ENCODE measurements around the gene ODF4. TPM values are rescaled to one million over a fixed set of nuclear protein-coding genes. Genes with fewer than 3 reads are reported as not detected.

Gene ODF4
- total and polyA plus RNA-seq, 4 donors: not detected

DNA sequence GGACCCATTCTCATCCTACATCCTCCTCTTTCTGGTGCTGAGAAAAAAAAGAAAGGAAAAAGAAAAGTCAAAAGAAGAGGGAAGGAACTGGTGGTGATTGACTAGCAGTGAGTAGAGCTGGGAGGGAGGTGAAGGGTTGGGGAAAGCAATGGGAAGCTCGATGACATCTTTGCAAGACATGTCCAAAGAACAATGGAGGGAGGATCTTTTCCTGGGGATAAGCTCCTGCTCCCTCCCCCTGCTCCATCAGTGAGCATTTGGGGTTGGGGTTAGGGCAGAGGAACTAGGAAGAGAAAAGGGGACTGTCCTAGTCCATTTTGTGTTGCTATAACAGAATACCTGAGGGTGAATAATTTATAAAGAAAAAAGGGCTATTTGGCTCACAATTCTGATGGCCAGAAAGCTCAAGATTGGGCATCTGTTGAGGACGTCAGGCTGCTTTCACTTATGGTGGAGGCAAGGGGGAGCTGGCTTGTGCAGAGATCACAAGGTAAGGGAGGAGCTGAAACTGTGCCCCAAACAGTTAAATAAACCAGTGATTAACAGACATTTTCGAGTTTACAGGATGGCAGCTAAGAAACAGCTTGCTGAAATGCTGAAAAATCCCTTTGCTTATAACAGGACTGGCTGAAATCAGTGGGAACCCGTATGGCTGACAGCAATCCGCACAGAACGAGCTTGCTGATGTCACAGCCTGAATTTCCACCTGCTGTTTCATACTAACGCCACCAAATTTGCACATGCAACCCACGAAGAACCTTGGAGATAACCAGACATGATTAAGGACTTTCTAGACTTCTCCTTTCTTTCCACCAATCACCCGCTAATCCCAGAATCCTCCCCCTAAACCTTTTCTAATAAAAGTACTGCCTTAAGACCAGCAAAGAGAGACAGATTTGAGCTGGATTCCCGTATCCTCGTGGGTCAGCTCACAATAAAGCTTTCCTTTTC is 1.6 kb upstream of the ODF4 start:
- Histone ChIP-seq H3K36me3 (ENCODE audit: control insufficient read depth in 4 of 4, insufficient read depth in 3 of 4, low read depth in 1 of 4, low read length in 3 of 4) (no peaks in the 10 kb centered on the region), H3K27me3 (ENCODE audit: control insufficient read depth in 4 of 4, insufficient read depth in 4 of 4, low read length in 3 of 4) (no peaks in the 10 kb centered on the region), H3K4me3 (ENCODE audit: low read depth in 1 of 3, low read length in 3 of 3) (no peak overlapping the region), H3K9ac (ENCODE audit: low read depth in 1 of 2, low read length in 2 of 2) (no peak overlapping the region), H3K9me3 (ENCODE audit: control insufficient read depth in 4 of 4, low read length in 3 of 4) (no peaks in the 10 kb centered on the region), H3K4me1 (ENCODE audit: control insufficient read depth in 4 of 4, insufficient read depth in 4 of 4, low read length in 3 of 4) (no peaks in the 10 kb centered on the region), H3K27ac (ENCODE audit: low read depth in 1 of 2, low read length in 2 of 2) (no peak overlapping the region)
- DNase-seq (ENCODE audit: low spot score): no peak
- TF ChIP-seq YY1 (IDR thresholded peaks at IDR 0.05) (no peak), HNF4A (conservative IDR thresholded peaks at IDR 0.05) (no peak)
- WGBS: 43% methylated on average over 11 of the region's 11 CpGs

DNA sequence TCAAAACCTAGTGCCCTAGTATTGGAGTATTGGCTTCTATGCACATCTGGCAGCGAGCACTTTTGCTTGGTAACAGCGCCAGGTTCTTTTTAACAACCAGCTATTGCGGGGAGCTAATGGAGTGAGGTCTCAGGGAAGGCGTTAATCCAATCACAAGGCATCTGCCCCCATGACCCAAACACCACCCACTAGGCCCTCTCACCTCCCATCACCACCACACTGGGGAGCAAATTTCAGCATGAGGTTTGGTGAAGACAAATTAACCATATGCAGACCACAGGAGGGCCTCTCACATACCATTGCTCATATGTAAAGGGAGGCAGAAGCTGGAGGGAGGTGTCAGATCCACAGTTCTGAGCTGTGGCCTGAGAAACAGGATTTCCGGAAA is 893 bp upstream of the ODF4 start:
- Histone ChIP-seq H3K4me1 (ENCODE audit: control insufficient read depth in 4 of 4, insufficient read depth in 4 of 4, low read length in 3 of 4) (no peaks in the 10 kb centered on the region), H3K9ac (ENCODE audit: low read depth in 1 of 2, low read length in 2 of 2) (no peak overlapping the region), H3K27me3 (ENCODE audit: control insufficient read depth in 4 of 4, insufficient read depth in 4 of 4, low read length in 3 of 4) (no peaks in the 10 kb centered on the region), H3K4me3 (ENCODE audit: low read depth in 1 of 3, low read length in 3 of 3) (no peak overlapping the region), H3K27ac (ENCODE audit: low read depth in 1 of 2, low read length in 2 of 2) (no peak overlapping the region), H3K36me3 (ENCODE audit: control insufficient read depth in 4 of 4, insufficient read depth in 3 of 4, low read depth in 1 of 4, low read length in 3 of 4) (no peaks in the 10 kb centered on the region), H3K9me3 (ENCODE audit: control insufficient read depth in 4 of 4, low read length in 3 of 4) (no peaks in the 10 kb centered on the region)
- 85% methylated on average over 5 of the region's 5 CpGs for WGBS
- TF ChIP-seq TAF1 (conservative IDR thresholded peaks at IDR 0.05) (no peak), FOXA2 (IDR thresholded peaks at IDR 0.05) (no peak), SP1 (IDR thresholded peaks at IDR 0.05) (no peak), RAD21 (IDR thresholded peaks at IDR 0.05) (no peak)
- TF ChIP-seq, protein P1, sequence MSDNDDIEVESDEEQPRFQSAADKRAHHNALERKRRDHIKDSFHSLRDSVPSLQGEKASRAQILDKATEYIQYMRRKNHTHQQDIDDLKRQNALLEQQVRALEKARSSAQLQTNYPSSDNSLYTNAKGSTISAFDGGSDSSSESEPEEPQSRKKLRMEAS (IDR thresholded peaks at IDR 0.05): no peak
- TF ChIP-seq, protein P2, sequence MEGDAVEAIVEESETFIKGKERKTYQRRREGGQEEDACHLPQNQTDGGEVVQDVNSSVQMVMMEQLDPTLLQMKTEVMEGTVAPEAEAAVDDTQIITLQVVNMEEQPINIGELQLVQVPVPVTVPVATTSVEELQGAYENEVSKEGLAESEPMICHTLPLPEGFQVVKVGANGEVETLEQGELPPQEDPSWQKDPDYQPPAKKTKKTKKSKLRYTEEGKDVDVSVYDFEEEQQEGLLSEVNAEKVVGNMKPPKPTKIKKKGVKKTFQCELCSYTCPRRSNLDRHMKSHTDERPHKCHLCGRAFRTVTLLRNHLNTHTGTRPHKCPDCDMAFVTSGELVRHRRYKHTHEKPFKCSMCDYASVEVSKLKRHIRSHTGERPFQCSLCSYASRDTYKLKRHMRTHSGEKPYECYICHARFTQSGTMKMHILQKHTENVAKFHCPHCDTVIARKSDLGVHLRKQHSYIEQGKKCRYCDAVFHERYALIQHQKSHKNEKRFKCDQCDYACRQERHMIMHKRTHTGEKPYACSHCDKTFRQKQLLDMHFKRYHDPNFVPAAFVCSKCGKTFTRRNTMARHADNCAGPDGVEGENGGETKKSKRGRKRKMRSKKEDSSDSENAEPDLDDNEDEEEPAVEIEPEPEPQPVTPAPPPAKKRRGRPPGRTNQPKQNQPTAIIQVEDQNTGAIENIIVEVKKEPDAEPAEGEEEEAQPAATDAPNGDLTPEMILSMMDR (IDR thresholded peaks at IDR 0.05; ENCODE audit: low read depth, low read length, missing input control): no peak
- no peak for DNase-seq (ENCODE audit: low spot score)

DNA sequence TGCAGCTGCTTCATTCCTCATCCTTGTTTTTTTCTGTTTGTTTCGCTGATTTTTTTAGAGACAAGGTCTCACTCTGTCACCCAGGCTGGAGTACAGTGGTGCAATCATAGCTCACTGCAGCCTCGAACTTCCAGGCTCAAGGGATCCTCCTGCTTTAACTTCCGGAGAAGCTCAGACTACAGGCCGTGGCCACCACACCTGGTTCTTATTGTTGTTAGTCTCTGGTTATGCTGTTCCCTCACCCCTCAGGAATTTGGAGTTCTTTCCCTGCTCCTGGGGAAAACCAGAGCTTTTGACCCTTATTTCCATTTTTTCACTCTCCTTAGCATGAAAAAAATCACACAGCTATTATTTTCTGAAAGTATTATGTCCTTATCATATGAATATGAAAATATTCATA is 1.8 kb downstream of the ODF4 start:
- H3K36me3 ChIP-seq (ENCODE audit: control insufficient read depth in 4 of 4, insufficient read depth in 3 of 4, low read depth in 1 of 4, low read length in 3 of 4): no peaks in the 10 kb centered on the region
- TF ChIP-seq, protein P3, sequence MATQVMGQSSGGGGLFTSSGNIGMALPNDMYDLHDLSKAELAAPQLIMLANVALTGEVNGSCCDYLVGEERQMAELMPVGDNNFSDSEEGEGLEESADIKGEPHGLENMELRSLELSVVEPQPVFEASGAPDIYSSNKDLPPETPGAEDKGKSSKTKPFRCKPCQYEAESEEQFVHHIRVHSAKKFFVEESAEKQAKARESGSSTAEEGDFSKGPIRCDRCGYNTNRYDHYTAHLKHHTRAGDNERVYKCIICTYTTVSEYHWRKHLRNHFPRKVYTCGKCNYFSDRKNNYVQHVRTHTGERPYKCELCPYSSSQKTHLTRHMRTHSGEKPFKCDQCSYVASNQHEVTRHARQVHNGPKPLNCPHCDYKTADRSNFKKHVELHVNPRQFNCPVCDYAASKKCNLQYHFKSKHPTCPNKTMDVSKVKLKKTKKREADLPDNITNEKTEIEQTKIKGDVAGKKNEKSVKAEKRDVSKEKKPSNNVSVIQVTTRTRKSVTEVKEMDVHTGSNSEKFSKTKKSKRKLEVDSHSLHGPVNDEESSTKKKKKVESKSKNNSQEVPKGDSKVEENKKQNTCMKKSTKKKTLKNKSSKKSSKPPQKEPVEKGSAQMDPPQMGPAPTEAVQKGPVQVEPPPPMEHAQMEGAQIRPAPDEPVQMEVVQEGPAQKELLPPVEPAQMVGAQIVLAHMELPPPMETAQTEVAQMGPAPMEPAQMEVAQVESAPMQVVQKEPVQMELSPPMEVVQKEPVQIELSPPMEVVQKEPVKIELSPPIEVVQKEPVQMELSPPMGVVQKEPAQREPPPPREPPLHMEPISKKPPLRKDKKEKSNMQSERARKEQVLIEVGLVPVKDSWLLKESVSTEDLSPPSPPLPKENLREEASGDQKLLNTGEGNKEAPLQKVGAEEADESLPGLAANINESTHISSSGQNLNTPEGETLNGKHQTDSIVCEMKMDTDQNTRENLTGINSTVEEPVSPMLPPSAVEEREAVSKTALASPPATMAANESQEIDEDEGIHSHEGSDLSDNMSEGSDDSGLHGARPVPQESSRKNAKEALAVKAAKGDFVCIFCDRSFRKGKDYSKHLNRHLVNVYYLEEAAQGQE (IDR thresholded peaks at IDR 0.05): no peak
- TF ChIP-seq JUND (IDR thresholded peaks at IDR 0.05) (no peak), HNF4G (IDR thresholded peaks at IDR 0.05) (no peak), NR2F2 (IDR thresholded peaks at IDR 0.05) (no peak), SP1 (IDR thresholded peaks at IDR 0.05) (no peak), EGR1 (IDR thresholded peaks at IDR 0.05; ENCODE audit: low read depth in 2 of 2) (no peak)
- TF ChIP-seq, protein P4, sequence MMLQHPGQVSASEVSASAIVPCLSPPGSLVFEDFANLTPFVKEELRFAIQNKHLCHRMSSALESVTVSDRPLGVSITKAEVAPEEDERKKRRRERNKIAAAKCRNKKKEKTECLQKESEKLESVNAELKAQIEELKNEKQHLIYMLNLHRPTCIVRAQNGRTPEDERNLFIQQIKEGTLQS (IDR thresholded peaks at IDR 0.05): no peak
- no peak overlapping the region for H3K9ac ChIP-seq (ENCODE audit: low read depth in 1 of 2, low read length in 2 of 2)
- no peak overlapping the region for H3K4me3 ChIP-seq (ENCODE audit: low read depth in 1 of 3, low read length in 3 of 3)
- no peaks in the 10 kb centered on the region for H3K9me3 ChIP-seq (ENCODE audit: control insufficient read depth in 4 of 4, low read length in 3 of 4)
- H3K27ac ChIP-seq (ENCODE audit: low read depth in 1 of 2, low read length in 2 of 2): no peak overlapping the region
- 83% methylated on average over 4 of the region's 4 CpGs for WGBS
- peaks cover 0 to 2% (median 0%) of the 10 kb centered on the region in 4 donors for H3K27me3 ChIP-seq (ENCODE audit: control insufficient read depth in 4 of 4, insufficient read depth in 4 of 4, low read length in 3 of 4)
- DNase-seq (ENCODE audit: low spot score): no peak
- no peaks in the 10 kb centered on the region for H3K4me1 ChIP-seq (ENCODE audit: control insufficient read depth in 4 of 4, insufficient read depth in 4 of 4, low read length in 3 of 4)

All from liver (tissue), 9 donors.